HCT116 (cell line): Measurements from ENCODE around the gene DDX56.

Experiments
- CTCF ChIP-seq, 3 experiments: fragments of 200-600 bp in 1 of 3; sonication (generic) in 1 of 3; IDR thresholded peaks in 2 of 3; conservative IDR thresholded peaks in 1 of 3; 2 replicates each; pipeline ENCODE4 v1.5.1; 2012 to 2017; ENCODE audit warnings: low read depth in 2 of 3, low read length in 2 of 3, antibody characterized with exemption in 1 of 3, borderline replicate concordance in 1 of 3, control low read depth in 1 of 3, mild to moderate bottlenecking in 1 of 3, mixed read lengths in 1 of 3, mixed run types in 1 of 3, moderate library complexity in 1 of 3; ENCODE audit not compliant: insufficient read depth in 1 of 3
- MAX ChIP-seq: IDR thresholded peaks from 2 replicates; pipeline ENCODE4 v1.6.1; 2012
- POLR2A ChIP-seq: IDR thresholded peaks from 2 replicates; pipeline ENCODE4 v1.7.0; 2011; ENCODE audit warnings: borderline replicate concordance; ENCODE audit not compliant: insufficient read depth, insufficient read length; ENCODE audit errors: extremely low read depth
- RAD21 ChIP-seq: IDR thresholded peaks from 2 replicates; pipeline ENCODE4 v1.6.1; 2012; ENCODE audit warnings: low read depth, mild to moderate bottlenecking

GRCh38 chr7:44565097-44565794 is 8.5 kb downstream of the DDX56 start:
- TF ChIP-seq CTCF (IDR thresholded peaks at IDR 0.05 in 2 of 3, conservative IDR thresholded peaks at IDR 0.05 in 1 of 3; ENCODE audit: borderline replicate concordance in 1 of 3, insufficient read depth in 1 of 3, low read depth in 2 of 3, low read length in 2 of 3) (peak; percentile 63 to 99 (median 88)), POLR2A (no peak), MAX (no peak), RAD21 (peak; percentile 78)
